Placental epithelial cell (primary cell): ENCODE data around the gene HOPX. TPM values are rescaled to one million over a fixed set of nuclear protein-coding genes. Genes with fewer than 3 reads are reported as not detected.

ENCODE experiments used
- total RNA-seq: library from RNA; depleted of rRNA; stranded (reverse); fragments of >200 nt; gene quantifications from 2 replicates; pipeline ENCODE4 v1.2.3, GENCODE V29; 2012

Gene HOPX
- 0.65 and 7.1 TPM in 2 replicates for total RNA-seq

GRCh38 chr4:56681158-56681852, at the start of gene HOPX:
Gene HOPX (minus strand): TSS chr4:56681296. CDS start chr4:56657816, 23,480 bp downstream.

Other genes with a start within 250 kb of the HOPX start
- 7.9 and 13.0 TPM in 2 replicates for gene PPAT, start 245.7 kb downstream of the HOPX start, total RNA-seq
- gene PAICS, start 245.0 kb downstream of the HOPX start, total RNA-seq: 20.4 and 38.5 TPM in 2 replicates
- 55.4 and 132 TPM in 2 replicates for gene SRP72, start 213.7 kb downstream of the HOPX start, total RNA-seq
- under 0.01 and 0.22 TPM in 2 replicates for gene ARL9, start 175.5 kb downstream of the HOPX start, total RNA-seq
- gene SPINK2, start 140.4 kb upstream of the HOPX start, total RNA-seq: not detected in 2 replicates
- gene REST, start 226.6 kb upstream of the HOPX start, total RNA-seq: 40.0 and 51.0 TPM in 2 replicates